ENCODE results near the gene ACTRT1.

Gene ACTRT1

DNA sequence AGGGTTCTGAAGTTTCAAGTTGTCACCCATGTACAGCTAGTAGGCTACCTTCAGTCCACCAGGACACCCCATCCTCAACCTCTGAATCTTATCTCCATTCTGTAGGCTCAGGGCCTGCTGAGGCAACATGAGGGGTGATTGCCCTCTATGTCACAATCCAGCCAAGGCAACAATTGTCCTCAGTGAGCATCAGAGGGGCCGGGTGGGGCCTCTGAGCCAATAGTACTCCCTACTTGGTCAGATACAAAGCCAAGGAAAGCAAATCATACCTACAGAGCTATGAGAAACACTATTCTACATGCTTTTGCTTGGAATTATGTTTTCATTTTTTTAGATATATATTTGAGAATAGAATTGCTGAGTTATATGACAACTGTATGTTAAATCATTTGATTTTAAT is at the start of gene ACTRT1:
TSS of gene ACTRT1 (minus strand) at position 101 of the 400 bp plus-strand sequence. CDS start 197 bp downstream, outside the sequence.
- no peak for DNase-seq (ENCODE audit: low spot score)

DNA sequence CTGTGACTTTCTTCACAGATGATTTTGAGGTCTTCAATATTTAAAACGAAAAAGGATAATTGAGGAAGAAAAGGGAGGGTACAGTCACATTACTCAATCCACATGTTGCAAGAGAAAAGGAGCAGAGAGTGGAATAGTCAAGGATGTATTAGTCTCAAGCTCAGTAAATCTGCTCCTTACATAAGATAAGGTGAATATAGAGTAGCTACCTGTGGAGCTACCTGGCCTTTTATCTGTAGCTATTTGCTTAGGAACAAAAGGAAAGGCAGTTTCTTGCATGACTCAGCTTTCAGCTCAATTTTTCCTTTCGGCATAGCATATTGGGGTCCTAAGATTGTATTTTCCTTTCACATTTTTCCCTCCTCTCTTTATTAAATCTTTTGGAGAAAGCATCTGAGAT is 26.3 kb upstream of the ACTRT1 start:
- DNase-seq (ENCODE audit: low spot score) = no peak

DNA sequence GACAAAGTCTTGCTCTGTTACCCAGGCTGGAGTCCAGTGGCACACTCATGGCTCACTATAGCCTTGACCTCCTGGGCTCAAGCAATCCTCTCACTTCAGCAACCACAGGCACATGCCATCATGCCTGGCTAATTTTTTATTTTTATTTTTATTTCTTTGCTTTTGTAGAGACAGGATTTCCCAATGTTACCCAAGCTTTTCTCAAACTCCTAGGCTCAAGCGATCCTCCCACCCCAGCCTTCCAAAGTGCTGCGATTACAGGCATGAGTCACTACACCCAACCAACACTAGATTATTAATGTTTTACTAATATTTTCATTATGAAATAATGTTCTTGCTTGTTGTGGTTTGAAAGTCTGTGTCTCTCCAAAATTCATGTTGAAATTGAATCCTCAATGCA is 5.2 kb upstream of the ACTRT1 start:
- DNase-seq (ENCODE audit: low spot score) = no peak

DNA sequence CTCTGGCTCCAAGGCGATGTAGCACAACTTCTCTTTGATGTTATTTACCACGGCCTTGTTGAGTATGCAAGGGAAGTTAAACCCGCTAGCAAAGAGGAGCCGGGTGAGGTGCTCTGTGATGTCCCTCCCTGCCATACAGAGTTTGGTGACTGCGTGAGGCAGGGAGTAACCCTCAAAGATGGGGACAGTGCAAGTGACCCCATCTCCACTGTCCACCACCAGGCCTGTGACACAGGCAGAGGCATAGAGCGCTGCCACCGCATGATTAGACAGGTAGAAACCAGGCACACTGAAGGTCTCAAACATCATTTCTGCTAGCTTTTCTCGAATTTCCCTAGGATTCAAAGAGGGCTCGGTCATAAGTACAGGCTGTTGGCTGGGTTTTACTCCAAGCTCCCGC is 677 bp downstream of the ACTRT1 start:
- no peak for DNase-seq (ENCODE audit: low spot score)

DNA sequence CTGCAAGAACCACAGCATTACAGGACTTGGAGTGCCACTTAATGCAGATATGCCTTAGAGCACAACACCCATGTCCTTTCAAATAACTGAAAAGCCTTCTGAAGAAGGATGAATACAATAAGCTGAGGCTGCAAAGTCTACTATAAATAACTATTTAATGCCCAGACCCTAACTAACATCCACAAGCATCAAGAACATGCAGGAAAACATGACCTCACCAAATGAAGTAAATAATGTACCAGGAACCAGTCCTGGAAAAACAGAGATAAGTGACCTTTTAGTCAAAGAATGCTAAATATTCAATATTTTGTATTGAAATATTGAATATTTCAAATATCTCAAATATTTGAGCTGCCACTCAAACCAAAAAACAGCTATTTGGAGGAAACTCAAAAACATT is 16.9 kb downstream of the ACTRT1 start:
- DNase-seq (ENCODE audit: low spot score) = no peak

DNA sequence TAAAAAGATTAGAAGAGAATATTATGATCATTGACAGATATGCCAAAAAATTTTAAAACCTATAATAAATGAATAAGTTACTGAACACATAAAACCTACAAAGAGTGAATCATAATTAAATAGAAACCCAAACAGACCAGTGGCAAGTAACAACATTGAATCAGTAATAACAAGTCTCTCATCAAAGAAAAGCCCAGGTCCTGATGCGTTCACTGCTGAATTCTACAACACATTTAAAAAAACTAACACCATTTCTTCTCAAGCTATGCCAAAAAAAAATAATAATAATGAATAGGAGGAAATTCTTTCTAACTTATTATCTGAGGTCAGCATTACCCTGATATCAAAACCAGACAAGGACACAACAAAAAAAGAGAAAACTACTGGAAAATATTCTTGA is 30.6 kb downstream of the ACTRT1 start:
- DNase-seq (ENCODE audit: low spot score) = no peak

DNA sequence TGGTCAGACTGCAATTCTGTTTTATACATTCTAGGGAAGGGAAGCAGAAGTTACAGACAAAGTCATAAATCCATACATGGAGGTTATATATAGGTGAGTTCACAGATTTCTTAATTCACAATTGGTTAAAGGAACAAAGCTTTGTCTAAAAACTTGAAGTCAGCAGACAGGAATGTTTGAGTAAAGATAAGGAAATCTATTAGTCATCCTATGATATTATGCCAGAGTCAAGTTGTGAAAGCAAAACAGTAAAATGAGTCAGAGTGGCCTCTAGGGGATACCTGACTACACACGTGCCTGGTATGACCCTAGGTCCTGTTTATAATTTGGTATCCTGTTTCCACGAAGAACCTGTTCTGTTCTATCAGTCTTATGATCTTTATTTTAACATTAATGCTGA is 31.5 kb downstream of the ACTRT1 start:
- DNase-seq (ENCODE audit: low spot score) = no peak

DNA sequence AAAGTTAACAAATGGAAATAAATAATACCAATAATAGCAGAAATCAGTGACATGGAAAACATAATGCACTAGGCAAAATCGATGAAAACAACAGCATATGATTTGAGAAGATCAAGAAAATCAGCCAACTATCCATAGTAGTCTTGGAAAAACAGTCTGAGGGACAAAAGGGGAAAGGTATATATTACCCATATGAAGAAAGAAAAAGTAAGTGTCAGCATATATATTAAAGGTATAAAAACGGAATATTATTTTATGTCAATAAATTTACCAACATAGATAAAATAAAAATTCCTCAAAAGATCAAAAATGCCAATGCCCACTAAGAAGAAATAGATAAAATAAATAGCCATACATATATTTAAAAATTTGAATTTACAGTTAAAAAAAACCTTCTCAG is 33.0 kb downstream of the ACTRT1 start:
- DNase-seq (ENCODE audit: low spot score) = no peak

DNA sequence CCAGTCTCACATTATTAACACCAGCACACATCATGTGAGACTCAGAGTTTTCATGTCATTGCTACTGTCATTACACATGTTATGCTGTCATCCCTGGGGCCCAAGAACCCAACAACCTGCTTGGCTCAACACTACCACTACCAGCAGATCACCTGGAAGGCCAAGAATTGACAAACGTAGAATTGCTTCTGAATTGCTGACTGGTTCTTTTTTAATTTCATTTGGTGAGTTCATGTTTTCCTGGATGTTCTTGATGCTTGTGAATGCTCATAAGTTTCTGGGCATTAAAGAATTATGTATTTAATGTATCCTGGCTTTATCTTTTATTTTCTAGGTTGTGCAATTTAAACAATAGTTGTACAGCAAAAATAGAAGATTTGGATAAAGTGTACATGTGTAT is 40.2 kb downstream of the ACTRT1 start:
- DNase-seq (ENCODE audit: low spot score) = no peak

DNA sequence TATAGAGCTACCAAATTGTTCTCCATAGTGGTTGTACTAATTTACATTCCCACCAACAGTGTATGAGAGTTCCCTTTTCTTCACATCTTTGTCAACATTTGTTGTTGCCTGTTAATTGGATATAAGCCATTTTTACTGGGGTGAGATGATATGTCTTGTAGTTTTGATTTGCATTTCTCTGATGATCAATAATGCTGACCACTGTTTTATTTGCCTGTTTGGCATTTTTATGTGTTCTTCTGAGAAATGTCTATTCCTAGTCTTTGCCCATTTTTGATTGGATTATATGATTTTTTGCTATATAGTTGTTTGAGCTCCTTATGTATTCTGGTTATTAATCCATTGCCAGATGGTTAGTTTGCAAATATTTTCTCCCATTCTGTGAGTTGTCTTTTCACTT is 44.3 kb downstream of the ACTRT1 start:
- no peak for DNase-seq (ENCODE audit: low spot score)

Data from CD4-positive, alpha-beta T cell treated with Interleukin-6 at 100 ng/mL for 8 hours (primary cell).